Measurements from ENCODE around the gene DOCK4. TPM values are rescaled to one million over a fixed set of nuclear protein-coding genes. Genes with fewer than 3 reads are reported as not detected.

DOCK4 gene
- total RNA-seq, 1 experiment from 2014 or later: 20.4 TPM

- no peaks in the 10 kb centered on the region for H3K27me3 Mint-ChIP-seq (ENCODE audit: low read depth)
- ATAC-seq (no peak; the same call in 1 of the 2 replicates), DNase-seq (ENCODE audit: low spot score) (no peak)
- peaks cover 8% of the 10 kb centered on the region; the same call in 1 of the 2 replicates for H3K36me3 Mint-ChIP-seq
- H3K27ac Mint-ChIP-seq: no peak overlapping the region
- TF ChIP-seq ZNF281 (CRISPR knock-in tag; IDR thresholded peaks at IDR 0.05): no peak
- TF ChIP-seq FOXP1 (CRISPR knock-in tag; IDR thresholded peaks at IDR 0.05; ENCODE audit: borderline replicate concordance): no peak
- TF ChIP-seq GABPB1 (CRISPR knock-in tag; IDR thresholded peaks at IDR 0.05): no peak
- TF ChIP-seq RORB (CRISPR knock-in tag; IDR thresholded peaks at IDR 0.05): no peak
- no peak for TF ChIP-seq PREB (CRISPR knock-in tag; IDR thresholded peaks at IDR 0.05; ENCODE audit: borderline replicate concordance)
- TF ChIP-seq NR3C1 (CRISPR knock-in tag; conservative IDR thresholded peaks at IDR 0.05; ENCODE audit: low read depth): no peak
- TF ChIP-seq, protein P1, sequence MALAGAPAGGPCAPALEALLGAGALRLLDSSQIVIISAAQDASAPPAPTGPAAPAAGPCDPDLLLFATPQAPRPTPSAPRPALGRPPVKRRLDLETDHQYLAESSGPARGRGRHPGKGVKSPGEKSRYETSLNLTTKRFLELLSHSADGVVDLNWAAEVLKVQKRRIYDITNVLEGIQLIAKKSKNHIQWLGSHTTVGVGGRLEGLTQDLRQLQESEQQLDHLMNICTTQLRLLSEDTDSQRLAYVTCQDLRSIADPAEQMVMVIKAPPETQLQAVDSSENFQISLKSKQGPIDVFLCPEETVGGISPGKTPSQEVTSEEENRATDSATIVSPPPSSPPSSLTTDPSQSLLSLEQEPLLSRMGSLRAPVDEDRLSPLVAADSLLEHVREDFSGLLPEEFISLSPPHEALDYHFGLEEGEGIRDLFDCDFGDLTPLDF (CRISPR knock-in tag; IDR thresholded peaks at IDR 0.05): no peak
- TF ChIP-seq, protein P2, sequence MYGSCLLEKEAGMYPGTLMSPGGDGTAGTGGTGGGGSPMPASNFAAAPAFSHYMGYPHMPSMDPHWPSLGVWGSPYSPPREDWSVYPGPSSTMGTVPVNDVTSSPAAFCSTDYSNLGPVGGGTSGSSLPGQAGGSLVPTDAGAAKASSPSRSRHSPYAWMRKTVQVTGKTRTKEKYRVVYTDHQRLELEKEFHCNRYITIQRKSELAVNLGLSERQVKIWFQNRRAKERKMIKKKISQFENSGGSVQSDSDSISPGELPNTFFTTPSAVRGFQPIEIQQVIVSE (CRISPR knock-in tag; IDR thresholded peaks at IDR 0.05; ENCODE audit: borderline replicate concordance): no peak
- no peak for TF ChIP-seq ZNF532 (CRISPR knock-in tag; IDR thresholded peaks at IDR 0.05; ENCODE audit: borderline replicate concordance)
- no peak for TF ChIP-seq KAT7 (CRISPR knock-in tag; IDR thresholded peaks at IDR 0.05; ENCODE audit: borderline replicate concordance)
- TF ChIP-seq, protein P3, sequence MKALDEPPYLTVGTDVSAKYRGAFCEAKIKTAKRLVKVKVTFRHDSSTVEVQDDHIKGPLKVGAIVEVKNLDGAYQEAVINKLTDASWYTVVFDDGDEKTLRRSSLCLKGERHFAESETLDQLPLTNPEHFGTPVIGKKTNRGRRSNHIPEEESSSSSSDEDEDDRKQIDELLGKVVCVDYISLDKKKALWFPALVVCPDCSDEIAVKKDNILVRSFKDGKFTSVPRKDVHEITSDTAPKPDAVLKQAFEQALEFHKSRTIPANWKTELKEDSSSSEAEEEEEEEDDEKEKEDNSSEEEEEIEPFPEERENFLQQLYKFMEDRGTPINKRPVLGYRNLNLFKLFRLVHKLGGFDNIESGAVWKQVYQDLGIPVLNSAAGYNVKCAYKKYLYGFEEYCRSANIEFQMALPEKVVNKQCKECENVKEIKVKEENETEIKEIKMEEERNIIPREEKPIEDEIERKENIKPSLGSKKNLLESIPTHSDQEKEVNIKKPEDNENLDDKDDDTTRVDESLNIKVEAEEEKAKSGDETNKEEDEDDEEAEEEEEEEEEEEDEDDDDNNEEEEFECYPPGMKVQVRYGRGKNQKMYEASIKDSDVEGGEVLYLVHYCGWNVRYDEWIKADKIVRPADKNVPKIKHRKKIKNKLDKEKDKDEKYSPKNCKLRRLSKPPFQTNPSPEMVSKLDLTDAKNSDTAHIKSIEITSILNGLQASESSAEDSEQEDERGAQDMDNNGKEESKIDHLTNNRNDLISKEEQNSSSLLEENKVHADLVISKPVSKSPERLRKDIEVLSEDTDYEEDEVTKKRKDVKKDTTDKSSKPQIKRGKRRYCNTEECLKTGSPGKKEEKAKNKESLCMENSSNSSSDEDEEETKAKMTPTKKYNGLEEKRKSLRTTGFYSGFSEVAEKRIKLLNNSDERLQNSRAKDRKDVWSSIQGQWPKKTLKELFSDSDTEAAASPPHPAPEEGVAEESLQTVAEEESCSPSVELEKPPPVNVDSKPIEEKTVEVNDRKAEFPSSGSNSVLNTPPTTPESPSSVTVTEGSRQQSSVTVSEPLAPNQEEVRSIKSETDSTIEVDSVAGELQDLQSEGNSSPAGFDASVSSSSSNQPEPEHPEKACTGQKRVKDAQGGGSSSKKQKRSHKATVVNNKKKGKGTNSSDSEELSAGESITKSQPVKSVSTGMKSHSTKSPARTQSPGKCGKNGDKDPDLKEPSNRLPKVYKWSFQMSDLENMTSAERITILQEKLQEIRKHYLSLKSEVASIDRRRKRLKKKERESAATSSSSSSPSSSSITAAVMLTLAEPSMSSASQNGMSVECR (CRISPR knock-in tag; IDR thresholded peaks at IDR 0.05; ENCODE audit: borderline replicate concordance): no peak
- TF ChIP-seq JUN (CRISPR knock-in tag; IDR thresholded peaks at IDR 0.05): no peak
- TF ChIP-seq TEAD4 (CRISPR knock-in tag; IDR thresholded peaks at IDR 0.05): no peak
- no peak for TF ChIP-seq SMAD3 (CRISPR knock-in tag; IDR thresholded peaks at IDR 0.05; ENCODE audit: borderline replicate concordance)
- no peak for TF ChIP-seq ATF3 (CRISPR knock-in tag; conservative IDR thresholded peaks at IDR 0.05)
- TF ChIP-seq, protein P4, sequence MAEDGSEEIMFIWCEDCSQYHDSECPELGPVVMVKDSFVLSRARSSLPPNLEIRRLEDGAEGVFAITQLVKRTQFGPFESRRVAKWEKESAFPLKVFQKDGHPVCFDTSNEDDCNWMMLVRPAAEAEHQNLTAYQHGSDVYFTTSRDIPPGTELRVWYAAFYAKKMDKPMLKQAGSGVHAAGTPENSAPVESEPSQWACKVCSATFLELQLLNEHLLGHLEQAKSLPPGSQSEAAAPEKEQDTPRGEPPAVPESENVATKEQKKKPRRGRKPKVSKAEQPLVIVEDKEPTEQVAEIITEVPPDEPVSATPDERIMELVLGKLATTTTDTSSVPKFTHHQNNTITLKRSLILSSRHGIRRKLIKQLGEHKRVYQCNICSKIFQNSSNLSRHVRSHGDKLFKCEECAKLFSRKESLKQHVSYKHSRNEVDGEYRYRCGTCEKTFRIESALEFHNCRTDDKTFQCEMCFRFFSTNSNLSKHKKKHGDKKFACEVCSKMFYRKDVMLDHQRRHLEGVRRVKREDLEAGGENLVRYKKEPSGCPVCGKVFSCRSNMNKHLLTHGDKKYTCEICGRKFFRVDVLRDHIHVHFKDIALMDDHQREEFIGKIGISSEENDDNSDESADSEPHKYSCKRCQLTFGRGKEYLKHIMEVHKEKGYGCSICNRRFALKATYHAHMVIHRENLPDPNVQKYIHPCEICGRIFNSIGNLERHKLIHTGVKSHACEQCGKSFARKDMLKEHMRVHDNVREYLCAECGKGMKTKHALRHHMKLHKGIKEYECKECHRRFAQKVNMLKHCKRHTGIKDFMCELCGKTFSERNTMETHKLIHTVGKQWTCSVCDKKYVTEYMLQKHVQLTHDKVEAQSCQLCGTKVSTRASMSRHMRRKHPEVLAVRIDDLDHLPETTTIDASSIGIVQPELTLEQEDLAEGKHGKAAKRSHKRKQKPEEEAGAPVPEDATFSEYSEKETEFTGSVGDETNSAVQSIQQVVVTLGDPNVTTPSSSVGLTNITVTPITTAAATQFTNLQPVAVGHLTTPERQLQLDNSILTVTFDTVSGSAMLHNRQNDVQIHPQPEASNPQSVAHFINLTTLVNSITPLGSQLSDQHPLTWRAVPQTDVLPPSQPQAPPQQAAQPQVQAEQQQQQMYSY (CRISPR knock-in tag; IDR thresholded peaks at IDR 0.05): no peak
- TF ChIP-seq CBFB (CRISPR knock-in tag; IDR thresholded peaks at IDR 0.05; ENCODE audit: low read depth): no peak
- TF ChIP-seq NFE2L1 (CRISPR knock-in tag; IDR thresholded peaks at IDR 0.05): no peak
- TF ChIP-seq ESRRA (CRISPR knock-in tag; IDR thresholded peaks at IDR 0.05; ENCODE audit: borderline replicate concordance): no peak
- ChIA-PET CTCF (interaction anchor here (1.7 kb wide), 1 partner anchor 13 kb away, joined by 5 read pairs; no protein-coding TSS in a partner anchor), POLR2A (no interaction called here)
- no peaks in the 10 kb centered on the region for H3K9me3 Mint-ChIP-seq
- H3K4me3 Mint-ChIP-seq: no peak overlapping the region
- no peaks in the 10 kb centered on the region for H3K4me1 Mint-ChIP-seq
Observed at GRCh38 chr7:111842491-111842890, 363.7 kb downstream of the DOCK4 start.
